Measurements from ENCODE around the gene FOLR3. TPM values are rescaled to one million over a fixed set of nuclear protein-coding genes. Genes with fewer than 3 reads are reported as not detected.

Gene FOLR3
- total and polyA plus RNA-seq, 2 of the 4 experiments (the other 2 are of a cell fraction) = 0.29 to 0.36 TPM

DNA sequence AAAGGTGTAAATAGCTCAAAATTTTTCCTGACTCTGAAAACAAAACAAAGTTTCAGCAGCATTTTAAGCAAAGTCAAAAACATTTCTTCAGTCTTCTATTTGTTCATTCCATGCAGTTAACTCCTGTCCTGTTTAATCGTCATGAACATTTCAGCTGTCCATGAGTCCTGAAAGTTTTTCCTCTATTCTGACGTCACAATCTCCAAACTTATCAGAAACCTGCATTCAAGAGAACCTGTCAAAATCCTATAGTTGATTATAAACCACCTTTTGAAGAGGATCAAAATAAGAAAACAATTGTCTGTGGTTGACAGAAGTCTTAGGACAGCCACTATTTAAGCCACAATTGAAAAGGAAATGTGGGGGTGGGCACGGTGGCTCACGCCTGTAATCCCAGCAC, 15.4 kb downstream of the FOLR3 start:
- peaks cover 2% of the 10 kb centered on the region; the same call in 1 of the 2 replicates for H3K27me3 ChIP-seq (ENCODE audit: control insufficient read depth, insufficient read depth, low read length)
- H2BK5ac ChIP-seq (ENCODE audit: low read depth, low read length, poor library complexity, severe bottlenecking) = no peak overlapping the region
- no peaks in the 10 kb centered on the region for H3K79me1 ChIP-seq (ENCODE audit: low read depth in 1 of 2, low read length in 2 of 2)
- no peaks in the 10 kb centered on the region for H3K9me3 ChIP-seq (ENCODE audit: control insufficient read depth, insufficient read depth, low read length)
- H3K9ac ChIP-seq (ENCODE audit: low read depth, low read length) = no peak overlapping the region
- H4K20me1 ChIP-seq (ENCODE audit: insufficient read depth, low read length) = no peaks in the 10 kb centered on the region
- H3K56ac ChIP-seq (ENCODE audit: extremely low read depth, insufficient read depth, low read length) = no peak overlapping the region
- H3K4me3 ChIP-seq (ENCODE audit: insufficient read depth, low read depth, low read length) = no peak overlapping the region
- H2BK20ac ChIP-seq (ENCODE audit: low read depth, low read length) = no peak overlapping the region
- no peak overlapping the region for H3K14ac ChIP-seq (replicated peaks; ENCODE audit: low read depth, low read length)
- no peak overlapping the region for H3K23ac ChIP-seq (ENCODE audit: low read depth, low read length)
- H3K4ac ChIP-seq (ENCODE audit: low read depth, low read length) = no peak overlapping the region
- ATAC-seq (ENCODE audit: low read depth) (no peak), DNase-seq (no peak)
- dilution Hi-C loops (cut with HindIII; ENCODE audit: low sequenced_read_pairs, unreplicated experiment) (no loop called here), in situ Hi-C loops (cut with MboI; ENCODE audit: low sequenced_read_pairs) (no loop called here), intact Hi-C loops (cut with micrococcal nuclease) (no loop called here)
- CTCF ChIA-PET = no interaction called here
- WGBS, 2 experiments (ENCODE audit: extremely low coverage in 2 of 2, insufficient read length in 1 of 2) = 100% methylated on average over 1 of the region's 4 CpGs; no CpG with 5 or more reads in 1 of the 2 experiments
- no peaks in the 10 kb centered on the region for H3K4me1 ChIP-seq (ENCODE audit: control insufficient read depth, insufficient read depth, low read length)
- 0 out of 2 replicates have a peak, but pooled peaks cover 5% of the 10 kb centered on the region for H3K9me1 ChIP-seq (ENCODE audit: insufficient read depth, low read length)
- no peak overlapping the region for H2BK120ac ChIP-seq (ENCODE audit: low read depth, low read length)
- no peak overlapping the region for H2AFZ ChIP-seq (replicated peaks; ENCODE audit: low read length, poor library complexity)
- TF ChIP-seq MAZ (IDR thresholded peaks at IDR 0.05; ENCODE audit: borderline replicate concordance, low read depth, low read length) (no peak), CHD1 (IDR thresholded peaks at IDR 0.05; ENCODE audit: low read depth, low read length) (no peak), FOS (IDR thresholded peaks at IDR 0.05; ENCODE audit: low read depth, low read length) (no peak), RAD21 (IDR thresholded peaks at IDR 0.05; ENCODE audit: low read length) (no peak), MAFK (IDR thresholded peaks at IDR 0.05; ENCODE audit: low read depth, low read length) (no peak), NFE2L2 (IDR thresholded peaks at IDR 0.05; ENCODE audit: low read depth, low read length) (no peak), USF2 (IDR thresholded peaks at IDR 0.05; ENCODE audit: low read depth, low read length) (no peak), CEBPB (IDR thresholded peaks at IDR 0.05; ENCODE audit: low read depth, low read length) (no peak), POLR2A (IDR thresholded peaks at IDR 0.05; ENCODE audit: low read depth, low read length) (no peak), BHLHE40 (IDR thresholded peaks at IDR 0.05; ENCODE audit: low read depth, low read length) (no peak), SMC3 (IDR thresholded peaks at IDR 0.05; ENCODE audit: low read depth, low read length) (no peak), RFX5 (IDR thresholded peaks at IDR 0.05; ENCODE audit: low read depth, low read length) (no peak), MXI1 (IDR thresholded peaks at IDR 0.05; ENCODE audit: borderline replicate concordance, low read depth, low read length) (no peak), RCOR1 (IDR thresholded peaks at IDR 0.05; ENCODE audit: insufficient replicate concordance, low read length) (no peak)
- TF ChIP-seq, protein P1, sequence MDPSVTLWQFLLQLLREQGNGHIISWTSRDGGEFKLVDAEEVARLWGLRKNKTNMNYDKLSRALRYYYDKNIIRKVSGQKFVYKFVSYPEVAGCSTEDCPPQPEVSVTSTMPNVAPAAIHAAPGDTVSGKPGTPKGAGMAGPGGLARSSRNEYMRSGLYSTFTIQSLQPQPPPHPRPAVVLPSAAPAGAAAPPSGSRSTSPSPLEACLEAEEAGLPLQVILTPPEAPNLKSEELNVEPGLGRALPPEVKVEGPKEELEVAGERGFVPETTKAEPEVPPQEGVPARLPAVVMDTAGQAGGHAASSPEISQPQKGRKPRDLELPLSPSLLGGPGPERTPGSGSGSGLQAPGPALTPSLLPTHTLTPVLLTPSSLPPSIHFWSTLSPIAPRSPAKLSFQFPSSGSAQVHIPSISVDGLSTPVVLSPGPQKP (IDR thresholded peaks at IDR 0.05; ENCODE audit: borderline replicate concordance, low read depth, low read length) = no peak
- no peak overlapping the region for H3K27ac ChIP-seq (ENCODE audit: insufficient read depth, low read length)
- H3K4me2 ChIP-seq (ENCODE audit: low read depth, low read length) = no peak overlapping the region
- H2AK5ac ChIP-seq (ENCODE audit: low read depth, low read length) = no peak overlapping the region
- BruUV-seq (replicated peaks) = no TSS peak
- H4K8ac ChIP-seq (ENCODE audit: low read depth in 2 of 2, low read length in 2 of 2) = no peak overlapping the region
- H4K5ac ChIP-seq (ENCODE audit: low read depth, low read length) = no peak overlapping the region
- H2BK15ac ChIP-seq (ENCODE audit: low read depth, low read length) = no peak overlapping the region
- POLR2A ChIA-PET (ENCODE audit: unreplicated experiment) = no interaction called here
- H3K36me3 ChIP-seq (ENCODE audit: control insufficient read depth, insufficient read depth, low read length) = no peaks in the 10 kb centered on the region
- no peak overlapping the region for H2AK9ac ChIP-seq (replicated peaks; ENCODE audit: low read depth, low read length, poor library complexity)
- H3K18ac ChIP-seq (ENCODE audit: low read depth, low read length) = no peak overlapping the region
- no peak overlapping the region for H4K91ac ChIP-seq (ENCODE audit: insufficient read depth, low read depth, low read length)

Measured in IMR-90 (cell line).